HG03342 (cell line): ENCODE data around the gene FNDC3B.

Source experiments
- ATAC-seq: cut with Tn5 transposase; IDR thresholded peaks from one replicate; pipeline ENCODE4 v1.9.1; 2021; ENCODE audit warnings: mild to moderate bottlenecking, moderate library complexity; ENCODE audit not compliant: unreplicated experiment

Gene FNDC3B

GRCh38 chr3:172276103-172276502 lies 236.7 kb downstream of the FNDC3B start:
- no peak for ATAC-seq

DNA sequence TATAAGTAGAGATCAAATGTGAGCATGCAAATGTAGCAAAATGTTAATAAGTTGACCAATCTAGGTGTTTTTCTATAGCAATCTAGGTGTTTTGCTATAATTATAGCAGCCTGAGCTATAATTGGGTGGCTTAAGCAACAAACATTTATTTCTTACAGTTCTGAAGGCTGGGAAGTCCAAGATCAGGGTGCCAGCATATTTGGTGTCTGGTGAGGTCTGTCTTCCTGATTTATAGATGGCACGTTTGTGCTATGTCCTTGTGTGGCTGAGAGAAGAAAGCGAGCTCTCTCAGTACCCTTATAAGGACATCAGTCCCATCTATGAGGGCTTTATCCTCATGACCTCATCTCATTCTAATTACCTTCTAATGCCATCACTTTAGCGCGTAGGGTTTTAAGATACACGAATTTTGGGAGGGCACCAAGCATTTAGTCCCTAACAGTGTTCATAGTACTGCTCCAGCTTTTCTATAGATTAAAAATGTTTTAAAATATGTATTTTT lies 237.8 kb downstream of the FNDC3B start:
- ATAC-seq: no peak

DNA sequence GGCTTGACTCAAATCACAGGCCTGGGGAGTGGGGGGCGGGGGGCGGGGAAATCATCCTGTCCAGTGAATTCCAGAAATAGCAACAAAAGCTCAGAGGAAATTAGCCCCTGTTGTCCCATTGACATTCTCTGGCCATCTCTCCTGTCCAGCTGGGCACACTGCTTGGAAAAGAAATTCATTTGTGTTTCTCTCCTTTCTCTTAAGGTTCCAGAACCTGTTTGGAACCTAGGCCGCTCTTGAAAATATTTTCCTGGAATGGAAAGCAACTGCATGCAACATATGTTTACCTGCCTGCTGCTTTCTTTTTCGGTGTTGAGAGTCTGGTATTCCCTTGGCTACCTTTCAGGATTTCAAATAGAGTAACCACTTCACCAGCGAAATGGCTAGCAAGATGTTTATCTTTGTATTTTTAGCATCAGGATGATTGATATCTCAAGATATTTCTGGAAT lies 239.8 kb downstream of the FNDC3B start:
- ATAC-seq: no peak

GRCh38 chr3:172279974-172280373 lies 240.6 kb downstream of the FNDC3B start:
- no peak for ATAC-seq

GRCh38 chr3:172280406-172281051 lies 241.2 kb downstream of the FNDC3B start:
- no peak for ATAC-seq

- no peak for ATAC-seq
Observed at GRCh38 chr3:172281884-172282283, 242.5 kb downstream of the FNDC3B start.

DNA sequence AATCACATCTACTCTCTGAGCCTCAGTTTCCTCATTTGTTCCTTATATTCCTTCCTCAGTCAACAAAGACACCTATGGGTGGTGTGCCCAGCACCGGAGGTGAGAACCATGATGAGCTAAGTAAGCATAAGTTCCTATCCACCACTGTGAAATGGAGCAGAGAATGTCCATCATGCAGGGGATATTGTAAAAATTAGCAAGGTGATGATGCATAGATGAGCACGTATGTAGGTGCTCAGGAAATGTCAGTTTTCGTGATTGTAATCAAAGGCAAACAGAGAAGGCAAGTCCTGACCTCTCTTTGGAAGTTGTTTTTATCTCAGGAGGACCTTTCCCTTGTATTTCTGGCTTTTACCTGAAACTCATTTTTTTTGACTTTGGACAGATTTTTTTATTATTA lies 243.5 kb downstream of the FNDC3B start:
- ATAC-seq: no peak

DNA sequence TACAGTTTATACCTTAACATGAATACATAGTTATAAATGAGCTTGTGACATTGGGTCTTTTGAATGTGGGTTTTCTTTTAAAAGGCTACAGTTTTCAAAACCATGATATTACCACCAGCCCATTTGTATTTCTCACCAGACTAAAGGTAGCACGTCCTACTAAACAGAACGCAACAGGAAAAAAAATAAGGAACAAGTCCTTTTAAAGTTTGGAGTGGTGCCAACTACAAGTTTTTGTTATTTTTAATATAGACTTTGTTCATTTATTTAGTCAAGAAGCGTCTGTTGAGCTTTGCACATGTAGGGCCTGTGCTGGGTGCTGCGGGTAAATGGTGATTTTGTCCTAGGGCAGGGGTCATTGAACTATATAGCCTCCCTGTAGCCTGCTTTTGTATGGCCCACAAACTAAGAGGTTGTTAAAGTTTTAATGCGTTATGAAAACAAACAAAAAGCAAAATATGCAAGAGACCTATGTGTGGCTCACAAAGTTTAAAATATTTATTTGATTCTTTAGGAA lies 244.5 kb downstream of the FNDC3B start:
- no peak for ATAC-seq

DNA sequence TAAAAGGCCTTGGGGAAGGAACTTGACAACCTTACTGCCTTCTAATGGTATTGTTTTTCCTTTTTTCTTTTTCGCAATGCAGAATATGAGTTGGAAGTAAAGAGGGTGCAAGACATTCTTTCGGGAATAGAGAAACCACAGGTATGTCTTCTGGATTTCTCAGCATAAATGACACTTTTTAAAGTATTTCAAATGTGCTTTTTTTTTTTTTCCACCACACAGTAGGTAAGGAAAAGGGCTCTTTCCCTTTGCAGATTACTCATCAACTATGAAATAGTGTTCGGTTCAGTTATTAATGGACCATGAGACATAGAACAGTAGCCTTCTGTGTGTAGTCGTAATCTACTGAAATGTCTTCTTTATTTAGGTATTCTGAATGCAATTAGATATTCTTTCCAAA lies 246.5 kb downstream of the FNDC3B start:
- ATAC-seq: no peak

DNA sequence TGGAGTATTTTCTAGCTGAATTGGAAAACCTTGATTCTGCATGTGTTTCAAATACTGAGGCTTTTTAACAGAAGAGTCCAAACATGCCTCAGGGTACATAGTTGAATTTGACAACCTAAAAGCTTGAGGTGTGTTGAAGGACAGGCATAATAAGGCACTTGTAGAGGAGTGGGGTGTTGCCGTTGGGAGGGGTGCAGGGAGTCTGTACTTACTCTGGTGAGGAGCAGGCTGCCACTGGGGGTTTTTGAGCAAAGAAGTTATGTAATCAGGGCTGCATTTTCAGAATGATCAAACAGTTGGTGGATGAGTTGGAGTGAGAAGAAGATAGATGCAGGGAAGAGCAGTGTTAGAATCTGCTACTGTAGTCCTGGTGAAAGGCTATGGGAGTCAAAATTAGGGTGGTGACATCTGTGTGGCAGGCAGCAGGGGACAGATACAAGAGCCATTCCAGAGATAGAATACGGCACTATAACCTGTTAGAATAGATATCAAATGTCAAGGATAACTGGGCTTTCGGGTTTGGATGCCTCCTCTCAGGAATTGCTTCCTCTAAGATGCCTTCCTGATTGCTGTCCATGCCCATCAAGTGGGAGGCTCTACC lies 247.3 kb downstream of the FNDC3B start:
- ATAC-seq: no peak

DNA sequence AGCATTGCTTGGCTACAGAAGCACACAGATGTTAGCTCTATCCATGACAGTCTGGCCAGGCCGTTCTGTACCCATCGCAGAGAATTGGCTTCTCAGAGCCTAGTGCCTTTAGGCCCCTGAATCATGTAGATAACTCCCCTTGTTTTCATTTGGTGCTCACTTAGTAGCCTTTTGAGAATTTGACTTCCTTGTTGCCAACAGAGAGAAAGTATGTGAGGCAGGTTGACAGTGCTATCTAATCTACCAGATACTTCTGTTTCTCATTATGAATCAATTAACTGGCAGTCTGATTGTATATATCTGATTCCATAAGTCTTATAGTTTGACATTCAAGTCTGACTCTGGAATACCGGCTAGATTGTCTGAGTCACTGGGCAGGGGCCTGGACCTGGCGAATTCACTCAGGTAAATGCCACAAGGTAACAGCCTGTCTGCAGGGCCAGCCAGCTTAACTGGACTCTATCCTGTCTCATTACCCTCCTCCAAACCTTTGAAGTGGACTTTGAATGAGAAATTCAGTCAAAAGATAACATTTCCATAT lies 248.6 kb downstream of the FNDC3B start:
- ATAC-seq: no peak

DNA sequence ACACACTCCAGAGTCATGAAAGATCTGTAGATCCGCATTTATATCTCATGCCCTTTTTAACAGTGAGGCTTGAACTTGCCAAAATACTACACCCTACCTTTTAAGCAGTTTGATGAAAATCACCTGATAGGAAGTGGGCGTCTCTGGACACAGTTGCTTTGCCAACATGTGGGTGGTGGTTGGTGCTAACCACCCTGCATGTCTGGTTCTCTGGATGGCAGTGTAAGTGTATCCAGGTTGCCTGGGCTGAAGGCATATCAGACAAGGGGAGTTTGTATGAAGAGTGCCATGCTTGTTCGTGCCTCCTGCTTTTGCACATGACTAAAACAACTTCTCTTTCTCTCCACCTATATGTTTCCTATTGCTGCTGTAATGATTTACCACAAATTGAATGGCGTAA lies 249.3 kb downstream of the FNDC3B start:
- ATAC-seq: no peak

GRCh38 chr3:172289583-172289982 lies 250.2 kb downstream of the FNDC3B start:
- ATAC-seq: peak; percentile 91

- no peak for ATAC-seq
Observed at GRCh38 chr3:172290457-172290856, 251.1 kb downstream of the FNDC3B start.

- ATAC-seq: no peak
Observed at GRCh38 chr3:172291650-172292049, 252.3 kb downstream of the FNDC3B start.

- no peak for ATAC-seq
Observed at GRCh38 chr3:172292422-172292821, 253.0 kb downstream of the FNDC3B start.

DNA sequence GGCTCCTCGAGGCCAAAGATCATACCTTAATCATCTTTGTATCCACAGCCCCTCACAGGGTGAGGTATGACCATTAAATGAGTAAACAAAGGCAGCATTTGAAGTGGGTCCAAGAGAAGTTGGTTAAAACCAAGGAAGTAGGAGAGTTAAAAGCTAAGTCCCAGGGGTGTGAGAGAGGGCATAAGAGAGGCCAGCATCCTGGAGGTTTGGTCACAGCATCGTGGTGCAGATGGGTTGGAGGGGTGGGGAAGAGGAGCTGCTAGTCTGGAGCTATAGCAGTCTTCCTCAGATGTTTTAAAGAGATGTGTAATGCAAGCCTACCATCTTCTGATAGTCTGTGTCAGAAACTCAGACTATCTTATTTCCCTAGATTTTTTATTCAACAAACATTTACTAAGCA lies 253.7 kb downstream of the FNDC3B start:
- ATAC-seq: no peak

GRCh38 chr3:172294223-172294806 lies 254.9 kb downstream of the FNDC3B start:
- no peak for ATAC-seq

DNA sequence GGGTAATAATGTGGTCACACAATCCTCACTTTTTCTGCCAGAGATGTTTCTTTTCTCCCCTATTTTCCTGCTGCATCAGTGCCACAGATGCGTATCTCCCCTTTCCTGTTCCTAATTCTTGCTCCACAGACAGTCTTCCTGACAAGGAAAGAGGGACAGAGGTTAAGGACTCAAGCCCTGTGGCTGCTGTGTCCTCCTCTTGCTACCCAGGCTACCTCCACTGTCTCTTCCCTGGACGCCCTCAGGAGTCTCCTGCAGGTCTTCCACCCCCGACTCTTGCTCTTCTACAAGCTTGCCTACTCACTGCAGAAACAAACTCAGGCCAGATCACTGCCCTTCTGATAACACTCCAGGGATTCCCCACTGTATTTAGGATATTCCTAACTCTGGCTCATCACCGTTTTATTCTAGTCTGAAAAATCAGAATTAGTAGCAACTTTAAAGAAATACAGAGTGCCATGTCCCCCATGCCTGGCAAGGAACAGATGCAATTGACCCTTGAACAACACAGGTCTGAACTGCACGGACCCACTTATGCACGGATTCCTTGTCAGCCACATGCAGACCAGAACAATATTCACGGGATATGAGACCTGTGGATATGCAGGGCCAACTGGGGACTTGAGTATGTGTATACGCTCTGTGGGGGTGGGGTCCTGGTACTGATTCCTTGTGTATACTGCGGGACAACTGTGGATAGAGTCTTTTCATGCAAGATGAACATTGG lies 257.0 kb downstream of the FNDC3B start:
- ATAC-seq: no peak

- no peak for ATAC-seq
Observed at GRCh38 chr3:172296975-172297332, 257.6 kb downstream of the FNDC3B start.

DNA sequence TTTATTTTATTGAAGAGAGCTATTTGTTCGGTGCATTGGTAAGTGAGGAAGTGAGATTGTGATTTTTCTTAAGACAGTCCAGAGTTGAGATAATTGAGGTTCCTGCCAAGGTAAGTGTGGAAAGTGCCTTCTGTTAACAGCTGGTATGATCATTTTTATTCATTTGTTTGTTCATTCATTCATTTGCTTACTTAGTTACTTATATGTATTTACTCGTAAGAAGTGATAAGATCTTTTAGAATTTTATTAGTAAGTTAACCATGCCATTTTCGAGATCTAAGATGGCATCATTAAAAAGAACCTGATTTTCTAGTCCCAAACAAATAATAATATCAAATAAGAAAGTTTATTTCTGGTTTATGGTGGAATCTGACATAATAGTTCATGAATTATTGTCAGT lies 258.9 kb downstream of the FNDC3B start:
- no peak for ATAC-seq
